Mammary epithelial cell (primary cell): Measurements from ENCODE around the gene IDUA.

Experiments
- CTCF ChIP-seq, 2 donors: IDR thresholded peaks in 1 of 2; conservative IDR thresholded peaks in 1 of 2; 2 replicates each; pipeline ENCODE4 v1.5.1; 2011 to 2012; ENCODE audit warnings: inconsistent platforms in 2 of 2, low read length in 2 of 2, mild to moderate bottlenecking in 2 of 2, control low read depth in 1 of 2, low read depth in 1 of 2; ENCODE audit not compliant: insufficient read depth in 1 of 2; ENCODE audit errors: extremely low read depth in 1 of 2
- EZH2 ChIP-seq: IDR thresholded peaks from 2 replicates; pipeline ENCODE4 v1.6.1; 2012; ENCODE audit warnings: low read length, inconsistent platforms, borderline replicate concordance

- TF ChIP-seq EZH2 (no peak), CTCF (conservative IDR thresholded peaks at IDR 0.05 in 1 of 2, IDR thresholded peaks at IDR 0.05 in 1 of 2; ENCODE audit: extremely low read depth in 1 of 2, insufficient read depth in 1 of 2, low read depth in 1 of 2, low read length in 2 of 2) (no peak)
Measured at GRCh38 chr4:1043162-1043561, 56.3 kb downstream of the IDUA start.
